ENCODE measurements around the gene SDC3.

Gene SDC3

GRCh38 chr1:30887485-30888315 lies 20.9 kb downstream of the SDC3 start:
- DNase-seq, result no peak

DNA sequence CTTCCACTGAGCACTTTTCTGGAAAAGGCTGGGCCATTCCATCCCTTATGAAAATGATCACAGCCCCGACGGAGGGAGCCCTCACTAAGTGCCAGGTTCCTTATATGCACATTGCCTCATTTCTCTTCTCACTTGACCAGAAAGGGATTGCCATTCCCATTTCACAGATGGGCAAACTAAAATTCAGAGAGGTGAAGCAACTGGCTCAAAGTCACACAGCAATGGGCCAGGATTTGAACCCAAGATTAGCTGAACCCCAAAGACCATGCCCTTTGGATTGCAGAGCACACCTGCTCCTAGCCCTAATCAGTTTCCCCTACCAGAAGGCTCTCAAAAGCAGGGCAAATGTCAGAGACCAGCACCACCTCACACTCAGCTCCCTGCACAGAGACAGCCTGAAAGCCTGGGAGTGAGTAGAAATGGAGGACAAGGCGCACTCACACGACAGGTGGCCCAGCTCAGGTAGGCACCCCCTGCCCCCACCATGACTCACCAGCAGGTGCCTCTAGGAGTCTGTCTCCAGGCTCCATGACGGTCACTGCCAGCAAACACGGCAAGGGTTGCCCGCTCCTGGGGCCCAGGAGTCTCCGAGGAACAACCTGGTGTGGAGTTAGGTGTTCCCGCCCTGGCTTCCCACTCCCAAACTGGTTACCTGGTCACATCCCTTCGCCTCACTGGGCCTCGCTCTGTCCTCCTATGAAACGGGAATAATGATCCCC lies 21.7 kb downstream of the SDC3 start:
- DNase-seq, result no peak

DNA sequence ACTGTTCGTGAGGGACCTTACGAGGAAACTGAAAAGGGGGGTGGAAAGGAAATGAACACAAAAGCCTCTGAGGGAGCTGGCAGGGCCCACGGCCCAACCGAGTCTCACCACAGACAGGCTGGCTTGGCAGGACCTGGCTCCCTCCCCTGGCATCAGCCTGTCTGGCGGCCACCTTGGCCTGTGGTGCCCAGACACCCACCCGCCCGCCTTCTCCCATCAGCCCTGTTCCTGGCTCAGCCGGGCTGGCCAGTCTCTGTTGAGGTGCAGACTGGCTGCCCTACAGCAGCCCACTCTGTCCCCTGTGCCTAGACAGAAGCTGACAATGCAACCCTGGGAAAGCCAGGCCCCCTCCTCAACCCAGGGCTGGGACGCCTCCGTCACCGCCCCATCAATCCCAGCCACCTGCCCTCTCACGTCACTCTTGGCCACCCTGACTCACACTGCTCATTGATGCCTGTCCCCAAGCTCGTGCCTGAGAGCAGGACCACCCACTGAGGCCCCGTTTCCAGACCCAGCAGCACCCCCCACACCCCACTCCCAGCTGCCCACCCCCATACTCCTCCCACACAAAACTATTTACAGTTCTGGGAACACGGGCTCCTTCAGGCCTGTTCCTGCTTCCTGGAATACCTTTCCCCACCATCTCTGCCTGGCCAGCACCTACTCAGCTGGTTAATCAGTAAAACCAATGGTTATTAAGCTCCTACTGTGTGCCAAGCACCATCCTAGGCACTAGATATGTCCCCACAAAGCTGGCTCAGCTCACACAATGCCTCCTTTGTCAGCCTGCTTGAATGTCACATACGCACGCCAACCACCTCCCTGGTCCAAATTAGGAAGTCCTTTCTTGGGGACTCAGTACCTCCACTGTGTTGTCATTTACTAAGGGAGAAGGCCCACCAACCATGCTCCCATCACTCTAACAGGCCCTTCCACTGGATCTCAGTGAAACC lies 22.7 kb downstream of the SDC3 start:
- no peak for DNase-seq

DNA sequence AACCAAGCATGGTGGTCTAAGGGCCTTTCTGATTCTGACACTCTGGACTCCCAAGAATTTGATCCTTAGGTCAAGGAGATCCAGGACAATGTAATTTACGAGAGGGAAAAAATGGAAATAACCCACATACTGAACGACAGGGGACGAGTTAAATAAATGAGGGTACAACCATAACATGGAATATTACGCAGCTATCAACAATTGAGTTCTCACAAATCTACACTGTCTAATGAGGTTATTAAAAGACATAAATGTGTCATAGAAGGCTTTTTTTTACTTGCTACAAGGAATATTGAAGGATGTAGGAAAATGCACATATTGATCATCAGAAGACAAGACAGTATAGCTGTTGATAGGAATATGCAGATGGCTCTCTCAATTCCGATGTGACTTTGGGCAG lies 23.8 kb downstream of the SDC3 start:
- no peak for DNase-seq

GRCh38 chr1:30883389-30884172 lies 25.0 kb downstream of the SDC3 start:
- DNase-seq, result no peak

DNA sequence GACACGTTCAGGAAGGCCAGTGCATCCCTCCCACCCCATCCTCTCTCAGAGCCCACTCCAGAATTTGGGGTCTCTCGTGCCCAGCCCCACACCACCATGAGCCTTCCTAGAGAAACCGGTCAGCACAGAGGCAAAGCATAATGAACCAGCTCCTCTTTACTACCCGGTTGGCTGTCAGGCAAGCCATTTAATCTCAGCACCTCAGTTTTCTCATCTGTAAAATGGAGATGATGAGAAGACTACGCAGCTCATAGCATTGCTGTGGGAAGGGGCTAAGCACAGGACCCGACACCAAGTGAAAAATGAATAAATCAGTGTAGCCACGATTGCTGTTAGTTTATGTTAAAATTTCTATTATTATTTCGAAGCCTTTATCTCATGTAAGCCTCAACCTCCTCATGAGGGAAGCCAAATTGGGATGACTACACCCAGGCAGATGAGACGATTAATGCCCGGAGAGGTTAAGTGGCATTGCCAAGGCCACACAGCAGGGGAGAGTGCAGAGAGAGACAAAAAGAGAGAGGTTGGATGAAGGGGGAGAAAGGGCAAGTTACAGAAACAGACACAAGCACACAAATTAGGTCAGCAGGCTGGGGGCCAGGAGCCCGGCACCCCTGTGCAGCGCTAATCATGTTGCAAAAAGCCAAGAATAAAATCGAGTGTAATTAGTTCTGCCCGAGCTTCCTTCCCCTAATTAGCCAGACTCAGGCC lies 25.7 kb downstream of the SDC3 start:
- DNase-seq, result no peak

DNA sequence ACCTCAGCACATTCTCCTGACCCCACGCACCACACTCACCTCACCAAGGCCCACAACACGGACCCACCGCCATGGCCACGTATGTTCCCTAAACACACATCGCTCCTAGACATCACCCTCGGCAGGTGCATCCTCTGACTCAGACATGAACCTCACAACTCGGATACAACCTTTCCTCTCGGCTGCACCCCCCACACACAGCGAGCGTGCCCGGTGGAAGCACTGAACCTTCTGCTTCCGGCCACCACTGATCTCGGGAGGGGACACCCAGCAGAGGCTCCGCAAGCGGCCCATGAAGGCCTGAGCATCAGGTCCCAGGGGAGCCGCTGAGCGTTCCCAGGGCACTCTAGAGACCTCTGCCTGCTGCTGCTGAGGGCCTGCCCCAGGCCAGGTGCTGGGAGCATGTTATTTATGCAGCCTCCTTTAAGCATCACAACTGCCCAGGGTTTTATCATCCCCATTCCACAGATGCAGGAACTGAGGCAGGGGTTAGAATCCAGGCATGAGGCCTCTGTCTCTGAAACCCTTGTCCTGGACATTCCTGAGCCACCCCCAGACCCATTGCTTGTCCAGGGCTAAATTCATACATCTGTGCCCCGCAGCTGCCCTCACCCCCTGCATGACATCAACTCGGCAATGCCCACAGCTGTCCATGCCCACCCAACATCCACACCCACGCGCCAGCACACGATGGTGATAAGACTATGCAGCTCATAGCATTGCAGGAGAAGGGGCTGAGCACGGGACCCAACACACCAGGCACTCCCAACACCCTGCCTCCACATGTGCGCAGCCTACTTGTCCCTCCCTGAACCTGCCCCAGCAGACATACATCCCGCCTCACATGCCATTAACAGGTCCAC lies 27.0 kb downstream of the SDC3 start:
- no peak for DNase-seq

GRCh38 chr1:30880678-30881318 lies 27.8 kb downstream of the SDC3 start:
- no peak for DNase-seq

- DNase-seq, result no peak
These were observed 28.4 kb downstream of the SDC3 start for GRCh38 chr1:30879940-30880677.

GRCh38 chr1:30879126-30879786 lies 29.3 kb downstream of the SDC3 start:
- DNase-seq, result peak; percentile 9

DNA sequence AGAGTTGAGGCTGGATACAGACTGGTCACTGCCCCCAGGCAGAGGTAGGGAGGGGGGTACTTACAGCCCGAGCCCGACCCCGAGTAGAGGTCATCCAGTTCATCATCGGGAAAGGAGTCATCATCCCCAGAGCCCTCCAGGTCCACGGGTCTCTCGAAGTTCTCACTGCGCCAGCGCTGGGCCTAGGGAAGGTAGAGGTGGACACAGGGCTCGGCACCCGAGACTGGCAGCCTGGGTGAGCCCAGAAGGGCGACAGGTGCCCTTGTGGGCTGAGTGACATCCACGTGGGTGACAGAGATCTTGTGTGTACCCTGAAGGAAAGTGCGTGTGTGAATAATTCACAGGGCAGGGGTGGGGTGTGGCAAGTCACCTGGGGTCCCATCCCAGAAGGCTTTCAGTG lies 30.0 kb downstream of the SDC3 start:
- no peak for DNase-seq

GRCh38 chr1:30878016-30878415 lies 30.5 kb downstream of the SDC3 start:
- DNase-seq, result no peak

GRCh38 chr1:30877205-30877912 lies 31.2 kb downstream of the SDC3 start:
- DNase-seq, result no peak

GRCh38 chr1:30876451-30877204 lies 31.9 kb downstream of the SDC3 start:
- DNase-seq, result no peak

- no peak for DNase-seq
These were observed 32.6 kb downstream of the SDC3 start for GRCh38 chr1:30875916-30876315.

- no peak for DNase-seq
These were observed 33.4 kb downstream of the SDC3 start for GRCh38 chr1:30875197-30875596.

DNA sequence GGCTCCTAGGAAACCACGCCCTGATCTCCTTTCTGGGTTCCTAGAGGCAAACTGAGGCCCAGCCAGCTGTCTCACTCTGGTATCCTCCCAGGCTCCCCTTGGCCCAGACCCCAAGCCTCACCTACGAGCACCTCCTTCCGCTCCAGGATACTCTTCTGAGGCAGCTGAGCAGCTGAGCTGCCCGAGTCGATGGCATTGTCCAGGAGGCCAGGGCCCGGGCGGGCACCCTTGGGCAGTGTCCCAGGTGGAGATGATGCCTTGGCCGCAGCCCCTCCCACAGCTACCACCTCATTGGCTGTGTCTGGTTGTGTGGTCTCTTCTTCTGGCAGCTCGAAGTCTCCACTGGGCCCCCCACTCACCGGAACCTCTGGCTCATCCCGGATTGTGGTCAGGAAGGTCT lies 34.4 kb downstream of the SDC3 start:
- DNase-seq, result no peak

- no peak for DNase-seq
These were observed 35.7 kb downstream of the SDC3 start for GRCh38 chr1:30872948-30873263.

Measured in NCI-H1694 treated with DMSO at 0.1 percent for 48 hours (cell line).